GM19324 (cell line): ENCODE results near the gene GBP7.
A peak's percentile ranks its signal among the peaks of the same experiment; 100 is the strongest.
"Not testable (repeated sequence)": the region's sequence is repeated elsewhere in the genome, so short reads cannot be mapped to it uniquely, and the experiment has no call there.

Experiments
- ATAC-seq: cut with Tn5 transposase; IDR thresholded peaks from one replicate; pipeline ENCODE4 v1.9.1; 2021; ENCODE audit warnings: mild to moderate bottlenecking, moderate library complexity; ENCODE audit not compliant: unreplicated experiment, low FRiP score

The GBP7 gene

GRCh38 chr1:89175601-89176256, at the start of gene GBP7:
TSS of gene GBP7 (minus strand) at chr1:89176003. CDS start at chr1:89171935, 4,068 bp downstream.
- ATAC-seq = no peak

GRCh38 chr1:89221341-89221740, 45.5 kb upstream of the GBP7 start:
- ATAC-seq = no peak

GRCh38 chr1:89219851-89220250, 44.0 kb upstream of the GBP7 start:
- not testable (repeated sequence) for ATAC-seq

GRCh38 chr1:89218941-89219340, 43.1 kb upstream of the GBP7 start:
- not testable (repeated sequence) for ATAC-seq

- no peak for ATAC-seq
These were observed 37.5 kb upstream of the GBP7 start for GRCh38 chr1:89213347-89213746.

GRCh38 chr1:89211035-89211634, 35.3 kb upstream of the GBP7 start:
- no peak for ATAC-seq

- no peak for ATAC-seq
These were observed 30.6 kb upstream of the GBP7 start for GRCh38 chr1:89206373-89206772.

- no peak for ATAC-seq
These were observed 27.4 kb upstream of the GBP7 start for GRCh38 chr1:89203166-89203565.

- ATAC-seq = peak; percentile 84
These were observed 25.4 kb upstream of the GBP7 start for GRCh38 chr1:89201106-89201794.

- no peak for ATAC-seq
These were observed 24.9 kb upstream of the GBP7 start for GRCh38 chr1:89200663-89201062.

GRCh38 chr1:89199525-89200031, 23.8 kb upstream of the GBP7 start:
- ATAC-seq = no peak

- peak; percentile 50 for ATAC-seq
These were observed 22.8 kb upstream of the GBP7 start, which contains the start of gene GBP4 for GRCh38 chr1:89198491-89199072. TSS of gene GBP4 (minus strand) at chr1:89198942. CDS start at chr1:89198834, 108 bp downstream.

GRCh38 chr1:89198081-89198480, 22.3 kb upstream of the GBP7 start:
- no peak for ATAC-seq

GRCh38 chr1:89195476-89195875, 19.7 kb upstream of the GBP7 start:
- no peak for ATAC-seq

GRCh38 chr1:89191314-89191713, 15.5 kb upstream of the GBP7 start:
- ATAC-seq = no peak

- no peak for ATAC-seq
These were observed 14.2 kb upstream of the GBP7 start for GRCh38 chr1:89190017-89190416.

GRCh38 chr1:89179343-89179742, 3.5 kb upstream of the GBP7 start:
- no peak for ATAC-seq

GRCh38 chr1:89176971-89177370, 1.2 kb upstream of the GBP7 start:
- ATAC-seq = no peak

GRCh38 chr1:89174491-89174890, 1.3 kb downstream of the GBP7 start:
- ATAC-seq = no peak

GRCh38 chr1:89172468-89173143, 3.2 kb downstream of the GBP7 start:
- no peak for ATAC-seq

- no peak for ATAC-seq
These were observed 4.8 kb downstream of the GBP7 start for GRCh38 chr1:89171067-89171438.
